ENCODE measurements around the gene LTF. TPM values are rescaled to one million over a fixed set of nuclear protein-coding genes. Genes with fewer than 3 reads are reported as not detected.
"Not testable (repeated sequence)": the region's sequence is repeated elsewhere in the genome, so short reads cannot be mapped to it uniquely, and the experiment has no call there.

LTF gene
- total RNA-seq, 1 experiment from 2014 or later = not detected

GRCh38 chr3:46426476-46426875 is 38.2 kb downstream of the LTF start:
- not testable (repeated sequence) for H3K9me2 ChIP-seq (replicated peaks; ENCODE audit: insufficient read depth, low read length); H4K20me1 ChIP-seq (ENCODE audit: insufficient read depth, low read depth, low read length); H2AFZ ChIP-seq (ENCODE audit: low read length); H3K9me3 ChIP-seq (ENCODE audit: low read length); H3K36me3 ChIP-seq (ENCODE audit: insufficient read depth, low read length); DNase-seq; H3K9ac ChIP-seq (ENCODE audit: low read length); H3K27ac ChIP-seq (ENCODE audit: low read length); H3K4me2 ChIP-seq (ENCODE audit: low read depth, low read length, poor library complexity, severe bottlenecking); H3K4me3 ChIP-seq (ENCODE audit: low read length); H3K79me2 ChIP-seq (ENCODE audit: low read length); H3K4me1 ChIP-seq (ENCODE audit: low read length); H3K27me3 ChIP-seq (ENCODE audit: low read length)

DNA sequence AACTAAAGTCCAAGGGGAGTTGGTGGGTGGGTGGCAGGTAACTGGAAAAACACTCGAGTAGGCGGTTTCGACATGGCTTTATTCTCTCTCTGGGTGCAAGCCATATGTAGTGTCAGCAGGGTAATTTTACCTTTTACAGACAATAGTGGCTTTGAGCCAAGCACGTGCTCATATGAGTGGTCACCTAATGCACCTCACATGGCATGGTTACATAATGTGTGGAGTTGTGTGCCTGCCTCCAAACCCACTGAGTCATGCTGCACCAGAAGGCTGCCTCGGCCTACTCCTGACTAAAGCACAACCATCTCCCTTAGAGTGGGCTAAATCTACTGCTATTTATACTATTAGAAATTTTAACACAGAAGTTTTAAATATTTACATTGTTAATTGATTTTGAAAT is 41.1 kb downstream of the LTF start:
- Histone ChIP-seq H3K27me3 (ENCODE audit: low read length) (no peaks in the 10 kb centered on the region), H3K4me3 (ENCODE audit: low read length) (no peak overlapping the region), H2AFZ (ENCODE audit: low read length) (no peak overlapping the region), H3K4me2 (ENCODE audit: low read depth, low read length, poor library complexity, severe bottlenecking) (no peak overlapping the region), H3K79me2 (ENCODE audit: low read length) (no peaks in the 10 kb centered on the region), H3K36me3 (ENCODE audit: insufficient read depth, low read length) (no peaks in the 10 kb centered on the region), H3K9me2 (replicated peaks; ENCODE audit: insufficient read depth, low read length) (no peaks in the 10 kb centered on the region), H3K27ac (ENCODE audit: low read length) (no peak overlapping the region), H3K9me3 (ENCODE audit: low read length) (no peaks in the 10 kb centered on the region), H3K9ac (ENCODE audit: low read length) (no peak overlapping the region), H4K20me1 (ENCODE audit: insufficient read depth, low read depth, low read length) (no peaks in the 10 kb centered on the region), H3K4me1 (ENCODE audit: low read length) (no peaks in the 10 kb centered on the region)
- no peak for DNase-seq

- H4K20me1 ChIP-seq (ENCODE audit: insufficient read depth, low read depth, low read length) = no peaks in the 10 kb centered on the region
- no peaks in the 10 kb centered on the region for H3K36me3 ChIP-seq (ENCODE audit: insufficient read depth, low read length)
- H3K4me3 ChIP-seq (ENCODE audit: low read length) = no peak overlapping the region
- no peaks in the 10 kb centered on the region for H3K79me2 ChIP-seq (ENCODE audit: low read length)
- DNase-seq = no peak
- no peak overlapping the region for H3K4me2 ChIP-seq (ENCODE audit: low read depth, low read length, poor library complexity, severe bottlenecking)
- no peaks in the 10 kb centered on the region for H3K9me2 ChIP-seq (replicated peaks; ENCODE audit: insufficient read depth, low read length)
- no peak overlapping the region for H3K27ac ChIP-seq (ENCODE audit: low read length)
- H3K9me3 ChIP-seq (ENCODE audit: low read length) = no peaks in the 10 kb centered on the region
- no peak overlapping the region for H3K9ac ChIP-seq (ENCODE audit: low read length)
- H2AFZ ChIP-seq (ENCODE audit: low read length) = no peak overlapping the region
- no peaks in the 10 kb centered on the region for H3K4me1 ChIP-seq (ENCODE audit: low read length)
- H3K27me3 ChIP-seq (ENCODE audit: low read length) = no peaks in the 10 kb centered on the region
Measured at GRCh38 chr3:46422617-46423016, 42.1 kb downstream of the LTF start.

DNA sequence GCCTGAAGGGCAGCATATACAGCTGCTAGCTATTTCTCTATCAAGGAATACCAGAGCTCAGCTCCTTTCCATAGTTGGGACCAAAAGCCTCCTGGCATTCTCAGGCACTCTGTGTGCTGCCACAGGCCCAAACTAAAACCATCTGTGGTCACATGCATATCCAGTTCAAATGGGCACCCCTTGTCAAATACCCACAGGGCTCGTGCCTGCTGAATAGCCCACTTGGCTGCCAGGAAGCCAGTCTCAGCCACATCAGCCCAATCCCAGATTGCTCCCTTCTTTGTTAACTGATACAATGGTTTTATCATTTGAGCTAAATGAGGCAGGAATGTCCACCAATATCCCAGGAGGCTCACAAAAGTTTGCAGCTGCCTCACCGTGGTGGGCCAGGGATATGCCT is 43.8 kb downstream of the LTF start:
- Histone ChIP-seq H3K36me3 (ENCODE audit: insufficient read depth, low read length) (no peaks in the 10 kb centered on the region), H3K4me1 (ENCODE audit: low read length) (no peaks in the 10 kb centered on the region), H3K4me3 (ENCODE audit: low read length) (no peak overlapping the region), H3K27ac (ENCODE audit: low read length) (no peak overlapping the region), H3K4me2 (ENCODE audit: low read depth, low read length, poor library complexity, severe bottlenecking) (no peak overlapping the region), H3K79me2 (ENCODE audit: low read length) (no peaks in the 10 kb centered on the region), H3K27me3 (ENCODE audit: low read length) (no peaks in the 10 kb centered on the region), H3K9me2 (replicated peaks; ENCODE audit: insufficient read depth, low read length) (no peaks in the 10 kb centered on the region), H3K9ac (ENCODE audit: low read length) (no peak overlapping the region), H3K9me3 (ENCODE audit: low read length) (no peaks in the 10 kb centered on the region), H2AFZ (ENCODE audit: low read length) (no peak overlapping the region), H4K20me1 (ENCODE audit: insufficient read depth, low read depth, low read length) (no peaks in the 10 kb centered on the region)
- no peak for DNase-seq

GRCh38 chr3:46419816-46420215 is 44.9 kb downstream of the LTF start:
- Histone ChIP-seq H3K36me3 (ENCODE audit: insufficient read depth, low read length) (no peaks in the 10 kb centered on the region), H3K9ac (ENCODE audit: low read length) (no peak overlapping the region), H3K4me3 (ENCODE audit: low read length) (no peak overlapping the region), H4K20me1 (ENCODE audit: insufficient read depth, low read depth, low read length) (no peaks in the 10 kb centered on the region), H3K4me1 (ENCODE audit: low read length) (no peaks in the 10 kb centered on the region), H3K79me2 (ENCODE audit: low read length) (no peaks in the 10 kb centered on the region), H3K27me3 (ENCODE audit: low read length) (no peaks in the 10 kb centered on the region), H3K9me2 (replicated peaks; ENCODE audit: insufficient read depth, low read length) (no peaks in the 10 kb centered on the region), H3K9me3 (ENCODE audit: low read length) (no peaks in the 10 kb centered on the region), H2AFZ (ENCODE audit: low read length) (no peak overlapping the region), H3K27ac (ENCODE audit: low read length) (no peak overlapping the region), H3K4me2 (ENCODE audit: low read depth, low read length, poor library complexity, severe bottlenecking) (no peak overlapping the region)
- DNase-seq = no peak

DNA sequence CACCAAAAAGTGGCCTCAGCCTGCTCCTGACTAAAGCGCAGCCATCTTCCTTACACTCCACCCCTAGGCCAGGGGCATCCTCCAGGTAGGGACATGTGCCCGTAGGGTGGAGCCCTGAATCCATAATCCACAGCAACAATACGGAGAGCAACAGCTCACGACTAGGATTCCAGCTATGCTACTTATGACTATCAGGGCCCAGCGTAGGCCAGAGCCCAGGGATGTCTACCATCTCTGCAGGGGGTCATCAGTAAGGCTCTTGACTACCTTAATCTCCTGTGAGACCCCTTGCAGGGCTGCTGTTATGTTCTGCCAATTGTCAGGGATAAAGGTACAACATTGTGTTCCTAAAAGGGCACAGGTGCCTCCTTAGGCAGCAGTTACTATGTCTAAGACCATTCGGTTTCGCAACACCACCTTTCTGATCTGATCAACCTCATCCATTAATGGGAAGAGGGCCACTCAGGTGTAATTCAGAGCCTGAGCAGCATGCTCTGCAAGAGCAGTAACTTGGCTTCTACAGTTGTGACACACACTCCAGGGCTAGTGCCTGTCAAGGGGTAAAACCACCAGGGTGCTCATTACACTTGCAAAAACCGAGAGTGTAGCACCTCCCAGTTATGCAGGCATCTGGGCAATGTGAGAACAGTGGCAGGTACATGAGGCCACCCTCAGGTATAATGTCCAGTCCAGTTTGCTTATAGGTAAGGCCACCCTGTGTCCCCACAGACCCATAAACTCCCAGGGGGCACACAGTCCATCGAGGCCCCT is 46.7 kb downstream of the LTF start:
- Histone ChIP-seq H3K36me3 (ENCODE audit: insufficient read depth, low read length) (no peaks in the 10 kb centered on the region), H3K9ac (ENCODE audit: low read length) (no peak overlapping the region), H3K79me2 (ENCODE audit: low read length) (no peaks in the 10 kb centered on the region), H3K4me3 (ENCODE audit: low read length) (no peak overlapping the region), H3K27ac (ENCODE audit: low read length) (no peak overlapping the region), H3K4me1 (ENCODE audit: low read length) (no peaks in the 10 kb centered on the region), H3K9me2 (replicated peaks; ENCODE audit: insufficient read depth, low read length) (no peaks in the 10 kb centered on the region), H4K20me1 (ENCODE audit: insufficient read depth, low read depth, low read length) (no peaks in the 10 kb centered on the region), H3K9me3 (ENCODE audit: low read length) (no peaks in the 10 kb centered on the region), H3K4me2 (ENCODE audit: low read depth, low read length, poor library complexity, severe bottlenecking) (no peak overlapping the region), H2AFZ (ENCODE audit: low read length) (no peak overlapping the region), H3K27me3 (ENCODE audit: low read length) (no peaks in the 10 kb centered on the region)
- no peak for DNase-seq

GRCh38 chr3:46416811-46417510 is 47.7 kb downstream of the LTF start:
- no peak overlapping the region for H3K4me2 ChIP-seq (ENCODE audit: low read depth, low read length, poor library complexity, severe bottlenecking)

GRCh38 chr3:46416125-46416810 is 48.4 kb downstream of the LTF start:
- DNase-seq = no peak
- H3K9ac ChIP-seq (ENCODE audit: low read length) = no peak overlapping the region
- no peak overlapping the region for H3K4me2 ChIP-seq (ENCODE audit: low read depth, low read length, poor library complexity, severe bottlenecking)
- no peak overlapping the region for H3K4me3 ChIP-seq (ENCODE audit: low read length)
- no peak overlapping the region for H2AFZ ChIP-seq (ENCODE audit: low read length)
- H3K36me3 ChIP-seq (ENCODE audit: insufficient read depth, low read length) = no peaks in the 10 kb centered on the region
- H3K9me2 ChIP-seq (replicated peaks; ENCODE audit: insufficient read depth, low read length) = no peaks in the 10 kb centered on the region
- no peaks in the 10 kb centered on the region for H3K79me2 ChIP-seq (ENCODE audit: low read length)
- H3K4me1 ChIP-seq (ENCODE audit: low read length) = no peaks in the 10 kb centered on the region
- no peaks in the 10 kb centered on the region for H4K20me1 ChIP-seq (ENCODE audit: insufficient read depth, low read depth, low read length)
- no peaks in the 10 kb centered on the region for H3K9me3 ChIP-seq (ENCODE audit: low read length)
- no peak overlapping the region for H3K27ac ChIP-seq (ENCODE audit: low read length)
- H3K27me3 ChIP-seq (ENCODE audit: low read length) = no peaks in the 10 kb centered on the region

More at GRCh38 chr3:46416811-46417510, 47.7 kb downstream of the LTF start:
- Histone ChIP-seq H3K9ac (ENCODE audit: low read length) (no peak overlapping the region), H3K27me3 (ENCODE audit: low read length) (no peaks in the 10 kb centered on the region), H3K9me2 (replicated peaks; ENCODE audit: insufficient read depth, low read length) (no peaks in the 10 kb centered on the region), H4K20me1 (ENCODE audit: insufficient read depth, low read depth, low read length) (no peaks in the 10 kb centered on the region), H3K9me3 (ENCODE audit: low read length) (no peaks in the 10 kb centered on the region), H3K4me1 (ENCODE audit: low read length) (no peaks in the 10 kb centered on the region), H3K36me3 (ENCODE audit: insufficient read depth, low read length) (no peaks in the 10 kb centered on the region), H2AFZ (ENCODE audit: low read length) (no peak overlapping the region), H3K79me2 (ENCODE audit: low read length) (no peaks in the 10 kb centered on the region), H3K27ac (ENCODE audit: low read length) (no peak overlapping the region), H3K4me3 (ENCODE audit: low read length) (no peak overlapping the region)
- no peak for DNase-seq
